ENCODE results near the gene ANAPC15. TPM values are rescaled to one million over a fixed set of nuclear protein-coding genes. Genes with fewer than 3 reads are reported as not detected.

Gene ANAPC15
- total and polyA plus RNA-seq, 9 of the 15 experiments (the other 6 are each of a cell fraction or from before 2014, with no cell fraction given) = 53.0 to 254 (median 75.7) TPM

GRCh38 chr11:72102946-72103753, 9.3 kb downstream of the ANAPC15 start, which contains the start of gene LAMTOR1 (continued):
- TF ChIP-seq ZBTB40 (IDR thresholded peaks at IDR 0.05) (peak; percentile 87), ZBTB40 (CRISPR knock-in tag; IDR thresholded peaks at IDR 0.05) (no peak), ZNF512 (tag; IDR thresholded peaks at IDR 0.05) (no peak), PCBP2 (IDR thresholded peaks at IDR 0.05; ENCODE audit: low read depth, low read length, poor library complexity, severe bottlenecking) (no peak), PRPF4 (IDR thresholded peaks at IDR 0.05; ENCODE audit: insufficient read depth, low read depth, low read length, poor library complexity, severe bottlenecking) (no peak), BACH1 (tag; IDR thresholded peaks at IDR 0.05) (peak; percentile 68; the same call in 1 of the 2 replicates), ZBTB7A (IDR thresholded peaks at IDR 0.05; ENCODE audit: borderline replicate concordance, control insufficient read depth, low read depth, low read length) (peak; percentile 62; the same call in 1 of the 2 replicates), HDAC2 (IDR thresholded peaks at IDR 0.05) (peak; percentile 24), ZNF41 (CRISPR knock-in tag; conservative IDR thresholded peaks at IDR 0.05) (no peak)
- TF ChIP-seq, protein P1, sequence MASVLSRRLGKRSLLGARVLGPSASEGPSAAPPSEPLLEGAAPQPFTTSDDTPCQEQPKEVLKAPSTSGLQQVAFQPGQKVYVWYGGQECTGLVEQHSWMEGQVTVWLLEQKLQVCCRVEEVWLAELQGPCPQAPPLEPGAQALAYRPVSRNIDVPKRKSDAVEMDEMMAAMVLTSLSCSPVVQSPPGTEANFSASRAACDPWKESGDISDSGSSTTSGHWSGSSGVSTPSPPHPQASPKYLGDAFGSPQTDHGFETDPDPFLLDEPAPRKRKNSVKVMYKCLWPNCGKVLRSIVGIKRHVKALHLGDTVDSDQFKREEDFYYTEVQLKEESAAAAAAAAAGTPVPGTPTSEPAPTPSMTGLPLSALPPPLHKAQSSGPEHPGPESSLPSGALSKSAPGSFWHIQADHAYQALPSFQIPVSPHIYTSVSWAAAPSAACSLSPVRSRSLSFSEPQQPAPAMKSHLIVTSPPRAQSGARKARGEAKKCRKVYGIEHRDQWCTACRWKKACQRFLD (CRISPR knock-in tag; IDR thresholded peaks at IDR 0.05) = peak; percentile 85; the same call in 1 of the 2 replicates
- TF ChIP-seq, protein P2, sequence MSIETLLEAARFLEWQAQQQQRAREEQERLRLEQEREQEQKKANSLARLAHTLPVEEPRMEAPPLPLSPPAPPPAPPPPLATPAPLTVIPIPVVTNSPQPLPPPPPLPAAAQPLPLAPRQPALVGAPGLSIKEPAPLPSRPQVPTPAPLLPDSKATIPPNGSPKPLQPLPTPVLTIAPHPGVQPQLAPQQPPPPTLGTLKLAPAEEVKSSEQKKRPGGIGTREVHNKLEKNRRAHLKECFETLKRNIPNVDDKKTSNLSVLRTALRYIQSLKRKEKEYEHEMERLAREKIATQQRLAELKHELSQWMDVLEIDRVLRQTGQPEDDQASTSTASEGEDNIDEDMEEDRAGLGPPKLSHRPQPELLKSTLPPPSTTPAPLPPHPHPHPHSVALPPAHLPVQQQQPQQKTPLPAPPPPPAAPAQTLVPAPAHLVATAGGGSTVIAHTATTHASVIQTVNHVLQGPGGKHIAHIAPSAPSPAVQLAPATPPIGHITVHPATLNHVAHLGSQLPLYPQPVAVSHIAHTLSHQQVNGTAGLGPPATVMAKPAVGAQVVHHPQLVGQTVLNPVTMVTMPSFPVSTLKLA (conservative IDR thresholded peaks at IDR 0.05) = peak; percentile 74 to 88
